Measurements from ENCODE around the gene NPPA.

- TF ChIP-seq POLR2A (IDR thresholded peaks at IDR 0.05; ENCODE audit: low read length) (no peak), GATA1 (IDR thresholded peaks at IDR 0.05; ENCODE audit: low read depth, low read length) (no peak)
Measured at GRCh38 chr1:11847667-11848372, at the start of gene NPPA.
